Jurkat, Clone E6-1 (cell line): ENCODE measurements around the gene STPG4. TPM values are rescaled to one million over a fixed set of nuclear protein-coding genes. Genes with fewer than 3 reads are reported as not detected.
"Not testable (repeated sequence)": the region's sequence is repeated elsewhere in the genome, so short reads cannot be mapped to it uniquely, and the experiment has no call there.

Experiments used
- DNase-seq: peaks from one replicate; pipeline ENCODE4 v3.0.0-alpha.2; 2011; ENCODE audit warnings: low read depth, low spot score
- H3K4me3 ChIP-seq: 2 replicates; pipeline ENCODE4 v1.5.1; 2011; ENCODE audit warnings: mild to moderate bottlenecking, low read length, control low read depth, moderate library complexity
- polyA plus RNA-seq: library from polyadenylated mRNA; unstranded; fragments of >200 nt; gene quantifications from one replicate; pipeline ENCODE4 v1.2.1, GENCODE V29; 2012; ENCODE audit warnings: missing spikeins; ENCODE audit not compliant: insufficient read length, insufficient read depth

Gene STPG4, protein sequence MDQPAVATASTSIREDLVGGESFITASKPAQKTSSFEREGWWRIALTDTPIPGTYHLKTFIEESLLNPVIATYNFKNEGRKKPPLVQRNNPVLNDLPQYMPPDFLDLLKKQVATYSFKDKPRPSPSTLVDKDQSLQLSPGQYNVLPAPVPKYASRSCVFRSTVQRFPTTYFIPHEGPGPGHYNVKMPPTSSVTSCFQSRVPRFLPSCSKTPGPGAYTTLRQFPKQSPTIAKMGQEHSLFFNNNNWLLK
- not detected for polyA plus RNA-seq

DNA sequence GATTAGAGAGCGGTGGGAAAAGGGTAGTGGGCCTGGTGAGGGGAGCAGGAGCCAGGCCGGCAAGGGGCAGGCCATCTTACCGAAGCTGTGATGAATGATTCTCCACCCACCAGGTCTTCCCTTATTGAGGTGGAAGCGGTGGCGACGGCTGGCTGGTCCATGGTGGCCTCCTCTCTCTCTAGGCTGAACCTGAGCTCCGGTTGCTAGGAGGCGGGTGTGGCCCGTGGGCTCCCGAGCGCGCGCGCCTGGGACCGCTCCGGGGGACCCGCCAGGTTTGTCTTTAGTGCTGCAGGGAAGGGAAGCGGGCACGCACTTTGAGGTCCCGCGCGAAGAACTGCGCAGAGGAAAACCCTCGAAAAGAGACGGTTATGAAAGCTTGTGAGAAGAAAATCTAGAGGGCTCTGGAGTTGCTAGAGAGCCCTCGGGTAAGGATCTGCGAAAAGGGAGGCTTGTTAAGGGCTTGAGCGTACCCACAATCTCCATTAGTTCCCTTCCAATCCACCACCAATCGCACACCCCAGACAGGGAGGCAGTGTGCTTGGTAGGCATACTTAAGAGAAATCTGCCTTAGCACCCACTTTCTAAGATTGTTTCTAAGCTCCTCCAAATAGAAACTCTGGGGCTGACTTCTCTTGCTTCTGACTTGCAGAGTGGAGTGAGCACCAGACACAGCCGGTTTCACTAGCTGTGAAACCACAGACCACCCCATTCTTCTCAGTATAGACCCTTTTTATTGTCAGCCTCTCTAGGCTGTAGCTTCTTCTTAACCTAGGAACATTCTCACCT, at the start of gene STPG4:
STPG4 (minus strand) TSS at position 218 of the 786 bp plus-strand sequence; CDS start at position 161, 57 bp downstream.
- no peak within 1 kb of the TSS for H3K4me3 ChIP-seq
- DNase-seq: no peak

DNA sequence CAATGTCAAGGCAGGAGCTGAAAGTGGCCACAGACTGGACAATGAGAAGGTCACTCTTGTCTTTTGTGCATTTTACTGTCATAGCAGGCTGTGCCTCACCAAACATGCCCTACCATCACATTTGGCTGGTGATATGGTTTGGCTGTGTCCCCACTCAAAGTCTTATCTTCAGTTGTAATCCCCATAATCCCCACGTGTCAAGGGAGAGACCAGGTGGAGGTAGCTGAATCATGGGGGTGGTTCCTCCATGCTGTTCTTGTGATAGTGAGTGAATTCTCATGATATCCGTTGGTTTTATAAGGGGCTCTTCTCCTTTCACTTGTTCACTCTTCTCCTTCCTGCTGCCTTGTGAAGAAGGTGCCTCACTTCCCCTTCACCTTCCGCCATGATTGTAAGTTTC, 49.6 kb upstream of the STPG4 start:
- no peak overlapping the region for H3K4me3 ChIP-seq
- no peak for DNase-seq

DNA sequence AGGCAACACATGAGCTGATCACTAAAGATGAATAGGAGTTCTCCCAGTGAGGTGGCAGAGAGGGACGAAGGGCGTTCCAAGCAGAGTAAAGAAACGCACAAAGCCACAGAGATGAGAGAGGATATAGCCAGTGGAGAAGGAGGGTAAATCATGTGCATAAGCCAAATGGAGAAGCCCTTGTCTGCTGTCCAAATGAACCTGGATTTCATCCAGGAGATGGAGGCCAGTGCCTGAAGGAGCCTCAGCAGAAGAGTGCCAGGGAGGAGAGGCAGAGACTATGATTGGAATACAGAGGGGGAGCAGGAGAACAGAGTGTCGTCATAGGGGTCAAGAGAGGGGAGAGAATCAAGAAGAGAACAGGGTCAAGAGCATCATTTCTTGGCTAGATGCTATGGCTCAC, 48.9 kb upstream of the STPG4 start:
- no peak overlapping the region for H3K4me3 ChIP-seq

DNA sequence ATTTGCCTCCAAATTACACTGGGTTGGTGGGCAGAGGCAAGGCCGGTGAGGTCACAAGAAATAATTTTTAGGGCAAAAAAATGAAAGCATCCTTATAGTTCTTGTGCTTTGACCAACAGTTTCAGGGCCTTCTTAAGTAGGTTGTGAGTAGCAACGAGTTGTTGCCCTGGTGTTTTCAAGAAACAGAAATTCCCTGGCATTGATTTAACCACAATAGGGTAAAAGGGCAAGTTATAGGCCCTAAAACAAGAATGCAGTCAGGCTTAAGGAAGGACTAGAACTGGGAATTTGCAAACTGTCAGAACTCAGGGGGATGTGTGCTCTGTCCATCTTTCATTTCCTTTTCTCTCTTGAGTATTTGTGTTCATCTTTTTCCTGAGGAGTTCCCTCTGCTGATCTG, 46.1 kb upstream of the STPG4 start:
- no peak overlapping the region for H3K4me3 ChIP-seq
- no peak for DNase-seq

More for the DNA sequence above, 48.9 kb upstream of the STPG4 start:
- no peak for DNase-seq

DNA sequence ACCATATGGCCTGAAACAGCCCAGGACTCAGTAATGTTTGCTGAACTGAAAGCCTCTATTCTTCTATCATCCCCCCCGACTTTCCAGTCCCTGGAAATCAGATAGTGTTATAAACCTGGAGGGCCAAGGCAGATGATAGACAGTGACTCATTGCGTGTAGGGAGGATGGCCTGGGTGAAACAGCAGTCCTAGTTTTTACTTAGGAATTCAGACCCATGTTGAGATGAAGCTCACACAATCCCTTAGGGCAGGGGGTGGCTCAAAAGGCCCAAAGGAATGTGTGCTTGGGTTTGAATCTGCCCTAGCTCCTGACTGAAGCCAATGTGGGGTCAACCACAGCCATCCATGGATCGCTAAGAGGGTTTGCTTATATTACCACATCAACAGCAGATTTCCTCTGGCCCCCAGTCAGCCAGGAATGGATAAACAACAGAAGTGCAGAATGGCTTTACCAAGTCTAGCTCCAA, 43.9 kb upstream of the STPG4 start:
- no peak overlapping the region for H3K4me3 ChIP-seq
- DNase-seq: no peak

DNA sequence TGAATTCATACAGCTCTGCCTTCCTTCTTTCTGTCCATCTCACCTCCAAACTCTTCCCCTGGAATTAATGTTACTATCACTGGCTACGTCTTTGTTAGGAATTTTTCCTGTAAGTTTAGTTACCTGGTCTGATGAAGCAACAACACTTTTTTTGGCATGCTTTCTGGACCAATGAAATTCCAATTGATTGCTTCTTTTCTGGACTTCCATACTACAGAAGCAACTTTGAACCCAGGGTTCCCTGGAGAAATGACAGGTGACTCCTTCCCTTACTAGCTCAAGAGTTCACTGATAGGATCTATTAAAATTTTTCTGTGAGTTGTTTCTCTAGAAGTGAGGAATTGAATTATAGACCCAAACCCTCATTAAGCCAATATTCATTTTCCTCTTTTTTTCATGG, 41.4 kb upstream of the STPG4 start:
- H3K4me3 ChIP-seq: no peak overlapping the region

DNA sequence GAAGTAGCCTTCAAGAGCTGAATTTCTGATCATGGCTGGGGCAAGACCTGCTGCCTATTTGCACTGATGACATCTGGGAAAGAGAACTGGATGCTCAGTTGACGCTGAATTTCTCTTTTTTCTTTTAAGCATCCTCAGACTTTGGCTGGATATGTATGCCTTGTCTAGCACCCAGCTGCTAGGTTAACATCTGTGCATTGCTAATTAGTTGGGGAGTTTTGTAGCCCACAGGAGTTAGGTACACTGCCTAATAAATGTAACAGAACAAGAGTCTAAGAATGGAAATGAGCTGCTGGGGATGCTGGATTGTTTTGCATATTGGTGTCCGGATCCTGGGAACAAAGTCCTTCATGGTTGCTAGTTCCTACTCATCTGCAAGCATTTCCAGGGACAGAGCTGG, 40.9 kb upstream of the STPG4 start:
- no peak for DNase-seq
- no peak overlapping the region for H3K4me3 ChIP-seq

More for the DNA sequence above, 41.4 kb upstream of the STPG4 start:
- DNase-seq: no peak

DNA sequence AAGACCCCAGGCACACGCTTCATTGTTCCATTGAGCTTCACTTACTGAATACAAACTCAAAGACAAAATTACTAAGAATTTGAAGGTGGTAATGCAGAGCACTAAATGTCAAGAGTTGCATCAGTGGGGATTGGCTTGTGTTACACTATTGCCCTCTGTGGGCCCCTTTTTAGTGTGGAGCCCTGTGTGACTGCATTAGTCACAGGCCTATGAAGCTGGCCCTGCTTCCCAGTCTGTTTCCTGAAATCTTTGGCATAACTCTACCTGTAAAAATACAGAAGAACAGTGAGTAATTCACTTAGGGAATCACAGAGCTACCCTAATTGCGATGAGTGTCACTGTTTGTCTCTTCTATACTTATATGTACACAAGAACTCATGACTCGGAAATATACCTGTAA, 40.0 kb upstream of the STPG4 start:
- H3K4me3 ChIP-seq: no peak overlapping the region
- DNase-seq: no peak

DNA sequence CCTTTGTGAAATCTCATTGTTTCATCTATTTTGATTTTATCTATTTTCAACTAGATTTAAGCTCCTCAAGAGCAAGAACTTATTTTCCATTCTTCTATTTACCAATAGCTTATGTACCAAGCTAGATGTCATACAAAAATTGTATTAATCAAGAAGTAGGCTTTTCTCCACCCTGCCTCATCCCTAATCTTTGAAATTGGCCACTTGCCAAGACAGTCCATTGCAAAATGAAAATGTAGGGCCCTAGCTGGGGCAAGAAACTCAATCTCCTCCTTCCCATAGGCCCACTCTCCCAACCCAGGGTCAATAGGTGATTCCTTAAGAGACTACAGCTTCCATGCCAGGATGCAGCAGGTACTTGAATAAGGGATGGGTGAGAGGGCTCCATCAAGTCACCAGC, 39.3 kb upstream of the STPG4 start:
- no peak for DNase-seq
- H3K4me3 ChIP-seq: no peak overlapping the region

DNA sequence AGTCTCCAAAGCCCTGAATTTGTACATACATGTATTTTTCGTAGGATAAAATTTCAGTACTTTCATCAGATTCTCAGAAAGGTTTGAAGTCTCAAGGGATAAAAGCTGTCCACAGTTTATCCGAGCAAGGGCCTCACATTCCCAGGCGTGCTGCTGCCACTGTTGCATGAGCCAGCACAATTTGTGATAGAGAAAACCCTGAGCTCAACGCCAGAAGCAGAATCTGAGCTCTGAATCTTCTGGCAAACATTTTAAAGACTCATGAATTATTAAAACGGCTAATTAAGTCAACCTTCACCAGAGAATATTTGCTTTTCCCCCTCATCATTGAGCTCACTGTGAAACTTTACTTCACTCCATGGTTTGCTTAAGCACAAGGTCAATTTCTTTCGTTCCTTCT, 38.5 kb upstream of the STPG4 start:
- H3K4me3 ChIP-seq: no peak overlapping the region
- no peak for DNase-seq

DNA sequence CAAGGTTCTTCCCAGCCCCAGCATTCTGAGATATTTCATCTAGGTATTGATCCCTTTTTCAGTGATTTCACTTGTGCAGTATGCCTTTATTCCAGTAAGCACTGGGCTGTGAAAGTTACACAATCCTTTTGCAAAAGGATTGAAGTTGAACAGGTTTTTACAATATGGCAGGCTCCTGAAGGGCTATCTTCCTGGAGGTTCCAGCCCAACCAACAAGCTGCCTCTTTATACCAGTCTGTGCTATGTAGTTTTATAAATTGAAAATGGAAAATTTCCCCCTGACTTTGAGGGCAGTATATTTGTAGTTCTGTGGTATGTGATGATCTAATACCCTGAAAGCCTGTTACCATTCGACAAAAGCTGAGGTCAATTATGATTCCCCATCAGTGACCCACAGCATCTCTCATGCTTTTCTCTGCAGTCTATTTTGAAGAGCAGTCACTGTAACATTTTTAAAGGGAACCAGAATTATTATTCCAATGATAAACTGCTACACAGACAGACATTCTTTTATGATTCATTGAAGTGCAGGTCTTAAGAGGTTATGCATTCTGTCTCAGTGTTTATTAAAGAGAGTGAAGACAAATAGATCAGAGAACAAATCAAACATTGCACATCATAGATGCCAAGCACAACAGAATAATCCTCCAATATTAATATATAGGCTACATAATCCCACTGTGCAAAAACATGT, 35.2 kb upstream of the STPG4 start:
- no peak for DNase-seq
- H3K4me3 ChIP-seq: no peak overlapping the region

DNA sequence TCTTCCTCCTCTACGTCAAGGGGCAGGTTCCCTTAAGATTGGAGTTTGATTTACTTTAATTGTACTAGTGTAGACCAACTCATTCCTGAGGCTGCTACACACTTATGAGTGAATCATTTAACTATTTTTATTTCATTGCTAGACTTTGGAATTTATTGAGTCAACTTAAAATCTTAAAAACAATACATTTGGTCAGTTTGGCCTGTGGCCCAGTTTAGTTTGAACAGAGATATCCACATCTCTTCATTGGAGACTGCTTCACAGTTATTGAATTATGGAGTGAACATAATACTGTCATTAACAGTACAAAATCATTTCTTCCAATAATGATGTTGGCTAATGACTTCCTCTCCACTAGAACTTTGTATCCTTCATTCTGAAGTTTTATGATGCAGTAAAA, 34.5 kb upstream of the STPG4 start:
- no peak for DNase-seq
- no peak overlapping the region for H3K4me3 ChIP-seq

DNA sequence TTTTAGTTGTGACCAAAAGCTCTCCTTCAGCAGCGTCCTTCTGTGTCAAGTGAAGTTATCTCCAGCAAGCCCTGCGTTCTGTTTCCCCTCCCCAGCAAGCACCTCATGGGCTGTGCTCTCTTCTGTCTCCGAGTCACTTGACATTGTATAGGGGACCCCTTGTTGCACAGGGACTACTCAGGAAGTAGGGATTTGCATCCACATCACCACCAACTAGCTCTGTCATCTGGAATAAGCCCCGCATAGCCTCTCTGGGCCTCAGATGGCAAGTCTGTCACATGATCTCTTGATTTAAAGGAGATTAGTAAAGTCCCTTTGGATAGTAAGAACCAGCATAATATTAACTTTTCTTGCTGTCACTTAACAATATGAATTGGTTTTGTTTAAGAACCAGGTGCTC, 32.0 kb upstream of the STPG4 start:
- no peak for DNase-seq
- H3K4me3 ChIP-seq: no peak overlapping the region

DNA sequence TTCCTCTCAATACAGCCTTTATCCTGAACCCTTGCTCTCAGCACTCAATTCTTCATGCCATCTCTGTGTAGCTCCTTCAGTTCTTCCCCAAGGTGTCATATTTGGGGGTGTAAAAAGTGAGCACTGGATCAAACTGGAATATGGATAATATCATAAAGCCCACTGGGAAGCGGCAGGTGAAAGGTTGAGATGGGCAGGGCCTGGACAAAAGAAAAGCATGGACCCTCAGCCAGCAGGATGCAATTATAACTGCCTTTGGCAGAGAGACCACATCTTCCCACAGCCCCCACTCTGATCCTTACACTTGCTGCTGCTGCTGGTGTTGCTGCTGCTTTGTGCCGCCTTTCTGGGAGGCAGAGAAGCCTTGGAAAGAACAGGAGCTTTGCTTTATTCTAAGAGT, 31.2 kb upstream of the STPG4 start:
- DNase-seq: no peak
- H3K4me3 ChIP-seq: no peak overlapping the region

DNA sequence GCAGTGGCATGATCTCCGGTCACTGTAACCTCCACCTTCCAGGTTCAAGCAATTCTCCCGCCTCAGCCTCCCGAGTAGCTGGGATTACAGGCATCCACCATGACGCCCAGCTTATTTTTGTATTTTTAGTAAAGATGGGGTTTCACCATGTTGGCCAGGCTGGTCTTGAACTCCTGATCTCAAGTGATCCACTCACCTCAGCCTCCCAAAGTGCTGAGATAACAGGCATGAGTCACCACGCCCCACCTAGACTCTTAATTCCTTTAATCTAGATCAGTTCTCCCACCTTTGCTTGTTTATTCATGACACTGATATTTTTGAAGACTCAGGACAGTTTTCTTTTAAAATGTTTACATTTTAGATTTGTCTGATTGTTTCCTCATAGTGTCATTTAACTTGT, 30.0 kb upstream of the STPG4 start:
- not testable (repeated sequence) for H3K4me3 ChIP-seq, DNase-seq

DNA sequence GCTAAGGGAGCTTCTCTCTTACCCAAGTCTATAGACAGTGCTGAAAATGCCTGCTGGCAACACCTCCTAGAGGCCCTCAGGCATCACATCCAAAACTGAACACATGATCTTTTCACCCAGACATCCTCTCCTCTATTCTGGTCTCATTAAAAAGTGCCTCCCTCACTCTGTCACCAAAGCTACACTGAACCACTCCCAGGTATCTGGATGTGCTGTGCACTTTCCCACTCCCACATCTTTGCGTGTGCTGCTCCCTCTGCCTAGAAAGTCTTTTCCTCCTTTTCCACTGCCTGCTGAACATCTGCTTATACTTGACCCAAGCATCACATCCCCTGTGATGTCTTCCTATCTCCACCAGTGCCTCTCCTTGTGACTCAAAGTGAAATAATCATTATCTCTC, 26.1 kb upstream of the STPG4 start:
- DNase-seq: no peak
- H3K4me3 ChIP-seq: no peak overlapping the region

DNA sequence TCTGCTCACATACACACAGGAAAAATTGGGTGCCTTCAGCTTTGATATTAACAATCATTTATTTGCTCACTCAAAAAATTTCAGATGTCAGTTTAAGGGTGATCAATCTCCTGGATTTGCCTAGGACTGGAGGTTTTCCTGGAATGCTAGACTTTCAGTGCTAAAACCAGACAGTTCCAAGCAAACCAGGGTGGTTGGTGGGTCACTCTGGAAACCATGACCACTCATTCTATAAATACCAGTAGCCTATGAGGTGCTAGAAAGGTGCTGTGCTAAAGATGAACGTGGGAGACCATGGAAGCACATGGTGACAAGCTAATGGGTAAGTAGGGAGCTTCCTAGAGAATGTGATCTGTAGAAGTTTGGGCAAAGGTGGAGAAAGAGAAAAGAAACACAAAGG, 25.4 kb upstream of the STPG4 start:
- DNase-seq: no peak
- no peak overlapping the region for H3K4me3 ChIP-seq

DNA sequence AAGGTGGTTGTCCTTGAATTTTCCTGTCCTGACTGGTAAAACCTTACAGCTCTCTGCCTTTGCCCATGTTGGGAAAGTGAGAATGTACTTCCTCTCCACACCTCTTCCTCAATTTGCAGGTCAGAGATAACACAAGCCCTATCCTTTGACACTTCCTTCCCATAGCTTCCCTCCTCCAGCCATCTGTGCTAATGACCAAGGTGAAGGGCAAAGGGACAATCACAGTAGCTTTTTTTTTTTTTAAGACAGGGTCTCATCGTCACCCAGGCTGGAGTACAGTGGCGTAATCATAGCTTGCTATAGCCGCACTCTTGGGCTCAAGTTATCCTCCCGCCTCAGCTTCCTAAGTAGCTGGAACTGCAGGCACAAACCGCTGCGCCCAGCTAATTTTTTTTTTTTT, 24.3 kb upstream of the STPG4 start:
- no peak for DNase-seq
- no peak overlapping the region for H3K4me3 ChIP-seq

DNA sequence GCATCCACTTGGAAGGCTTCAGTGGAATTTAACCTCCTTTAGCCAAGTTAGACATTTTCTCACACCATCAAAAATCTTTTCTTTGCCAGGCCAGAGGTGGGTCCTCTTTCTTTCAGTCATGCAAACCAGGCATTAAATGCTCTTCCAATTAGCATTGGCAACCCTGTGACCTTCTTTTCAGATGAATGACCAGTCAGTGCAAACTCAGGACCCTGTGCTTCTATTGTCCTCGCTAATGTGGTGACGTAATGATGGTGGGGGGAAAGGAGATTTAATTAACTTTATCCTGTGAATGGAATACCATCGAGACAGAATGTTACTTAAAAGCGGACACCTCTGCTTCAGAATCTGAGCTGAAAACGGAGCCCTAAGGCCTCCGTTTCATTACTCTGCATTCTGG, 23.2 kb upstream of the STPG4 start:
- H3K4me3 ChIP-seq: no peak overlapping the region
- no peak for DNase-seq

DNA sequence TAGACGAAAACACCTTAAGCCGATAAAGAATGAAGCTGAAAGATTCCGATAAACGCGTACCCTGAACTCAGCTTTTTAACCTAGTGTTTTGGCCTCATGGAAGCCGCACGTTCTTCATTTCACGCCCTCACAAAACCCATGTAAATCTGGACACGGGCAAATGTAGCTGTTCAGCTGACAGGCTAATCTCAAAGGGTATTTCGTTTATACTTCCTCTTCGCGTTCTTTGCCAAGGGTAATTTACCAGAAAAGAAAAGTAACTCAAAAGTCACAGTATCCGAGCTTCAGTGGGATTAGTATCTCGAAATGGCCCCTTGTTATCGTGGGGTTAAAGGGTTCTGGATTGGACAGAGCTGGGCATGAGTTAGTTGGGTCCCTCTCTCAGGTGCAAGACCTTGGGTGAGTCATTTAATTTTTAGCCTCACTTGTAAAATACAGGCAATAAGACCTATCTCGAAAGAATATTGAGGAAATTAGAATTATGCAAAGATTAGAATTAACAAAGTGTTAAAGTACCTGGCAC, 22.0 kb upstream of the STPG4 start:
- peak overlapping the region; percentile 75 for H3K4me3 ChIP-seq
- DNase-seq: no peak
